GM19372 (cell line): ENCODE data around the gene AFAP1L2.

ENCODE experiments used
- ATAC-seq: cut with Tn5 transposase; IDR thresholded peaks from one replicate; pipeline ENCODE4 v1.9.1; 2021; ENCODE audit warnings: mild to moderate bottlenecking, low read depth, moderate library complexity; ENCODE audit not compliant: unreplicated experiment

AFAP1L2 gene

GRCh38 chr10:114278884-114279191 lies 125.5 kb downstream of the AFAP1L2 start:
- no peak for ATAC-seq

DNA sequence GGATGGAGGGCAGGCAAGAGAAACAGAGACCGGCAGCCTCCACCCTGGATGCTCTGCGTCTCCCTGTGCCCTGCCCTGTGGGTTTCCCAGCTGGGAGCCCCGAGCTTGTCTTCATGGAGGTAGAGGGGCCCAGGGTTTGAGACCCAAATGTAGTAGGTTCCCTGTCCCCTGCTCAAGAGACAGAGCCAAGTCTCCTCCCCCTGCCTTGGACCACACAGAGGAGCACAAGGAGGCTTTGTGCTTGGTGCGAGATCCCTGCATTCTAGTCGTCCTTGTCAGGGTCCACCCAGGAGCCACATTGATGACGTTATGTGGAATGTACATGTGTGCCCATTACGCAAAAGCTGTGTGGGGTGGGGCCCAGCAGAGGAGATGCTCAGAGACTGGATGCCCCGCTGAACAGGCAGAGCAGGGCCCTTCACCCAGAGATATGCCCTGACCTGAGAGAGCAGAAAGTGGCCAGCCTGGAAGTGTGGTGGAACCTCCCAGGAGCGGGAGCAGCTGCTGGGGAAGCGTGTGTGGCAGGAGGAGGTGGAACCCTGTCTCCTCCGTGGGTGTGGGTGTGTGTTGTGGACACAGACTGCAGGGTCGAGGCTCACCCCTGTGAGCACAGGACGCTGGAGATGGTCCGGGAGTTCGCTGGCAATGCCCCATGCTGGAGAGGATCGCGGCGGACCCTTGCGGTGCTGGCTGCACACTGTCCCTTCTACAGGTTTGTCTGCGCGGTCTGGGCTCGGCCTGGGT lies 126.0 kb downstream of the AFAP1L2 start:
- no peak for ATAC-seq

GRCh38 chr10:114276671-114277070 lies 127.6 kb downstream of the AFAP1L2 start:
- ATAC-seq, result no peak

GRCh38 chr10:114276066-114276465 lies 128.2 kb downstream of the AFAP1L2 start:
- no peak for ATAC-seq

DNA sequence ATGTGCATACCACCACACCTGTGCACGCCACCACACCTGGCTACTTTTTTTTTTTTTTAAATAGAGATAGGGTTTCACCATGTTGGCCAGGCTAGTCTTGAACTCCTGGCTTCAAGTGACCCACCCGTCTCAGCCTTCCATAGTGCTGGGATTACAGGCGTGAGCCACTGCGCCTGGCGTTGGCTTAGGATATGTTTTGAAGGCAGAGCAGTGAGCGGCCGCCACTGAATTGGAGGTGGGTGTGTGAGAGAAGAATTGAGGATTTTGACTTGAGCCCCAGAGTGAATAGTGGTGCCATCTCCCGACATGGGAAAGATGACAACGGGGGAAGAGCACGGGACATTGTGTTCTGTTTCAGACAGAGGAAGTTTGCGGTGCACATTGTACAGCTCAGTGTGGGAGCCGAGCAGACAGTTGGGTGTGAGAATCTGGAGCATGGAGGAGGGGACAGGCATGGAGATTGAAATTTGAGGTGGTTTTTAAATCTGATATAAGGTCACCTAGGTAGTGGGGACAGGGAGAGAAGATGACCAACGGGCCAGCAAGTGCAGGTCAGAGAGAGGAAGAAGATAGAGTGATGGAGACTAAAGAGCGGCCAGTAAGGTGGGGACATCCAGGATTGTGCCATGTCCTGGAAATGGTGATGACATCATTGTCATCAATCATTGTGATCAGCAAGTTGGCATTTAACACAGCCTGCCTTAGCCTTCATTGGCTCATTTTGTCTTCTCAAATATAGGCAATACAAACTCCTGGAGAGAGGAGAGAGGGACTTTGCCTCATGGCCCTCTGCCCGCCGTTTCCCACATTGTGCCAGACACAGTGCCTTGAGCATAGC lies 129.5 kb downstream of the AFAP1L2 start:
- no peak for ATAC-seq

DNA sequence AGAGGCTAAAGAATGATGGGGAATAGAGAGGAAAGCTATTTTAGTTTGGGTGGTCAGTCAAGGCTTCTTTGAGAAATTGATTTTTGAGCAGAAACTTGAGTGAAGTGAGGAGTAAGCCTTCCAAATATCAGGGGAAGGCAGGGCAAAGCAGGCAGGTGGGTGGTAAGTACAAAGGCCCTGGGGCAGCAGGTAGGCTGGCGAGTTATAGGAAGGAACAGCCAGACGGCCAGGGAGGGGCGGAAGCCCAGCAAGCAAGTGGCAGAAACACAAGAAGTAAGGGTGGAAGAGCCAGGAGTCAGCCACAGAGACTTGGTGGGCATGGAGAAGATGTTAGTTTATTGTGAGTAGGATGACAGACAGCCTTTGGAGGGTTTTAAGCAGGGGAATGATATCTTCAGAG lies 130.4 kb downstream of the AFAP1L2 start:
- ATAC-seq, result no peak

DNA sequence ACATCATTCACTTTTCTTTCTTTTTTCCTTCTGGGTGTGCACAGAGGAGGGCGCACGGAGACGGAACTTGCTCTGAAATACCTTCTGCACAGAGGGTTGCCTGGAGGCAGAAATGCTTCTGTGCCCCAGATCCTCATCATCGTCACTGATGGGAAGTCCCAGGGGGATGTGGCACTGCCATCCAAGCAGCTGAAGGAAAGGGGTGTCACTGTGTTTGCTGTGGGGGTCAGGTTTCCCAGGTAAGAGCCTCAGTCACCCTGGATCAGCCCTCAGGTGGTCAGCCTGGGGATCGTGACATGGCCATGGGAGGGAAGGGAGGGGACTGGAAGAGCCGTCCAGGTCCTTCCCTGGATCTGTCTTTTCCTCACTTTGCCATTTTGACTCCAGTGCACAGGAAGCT lies 131.6 kb downstream of the AFAP1L2 start:
- ATAC-seq, result no peak

GRCh38 chr10:114271779-114272167 lies 132.5 kb downstream of the AFAP1L2 start:
- no peak for ATAC-seq

DNA sequence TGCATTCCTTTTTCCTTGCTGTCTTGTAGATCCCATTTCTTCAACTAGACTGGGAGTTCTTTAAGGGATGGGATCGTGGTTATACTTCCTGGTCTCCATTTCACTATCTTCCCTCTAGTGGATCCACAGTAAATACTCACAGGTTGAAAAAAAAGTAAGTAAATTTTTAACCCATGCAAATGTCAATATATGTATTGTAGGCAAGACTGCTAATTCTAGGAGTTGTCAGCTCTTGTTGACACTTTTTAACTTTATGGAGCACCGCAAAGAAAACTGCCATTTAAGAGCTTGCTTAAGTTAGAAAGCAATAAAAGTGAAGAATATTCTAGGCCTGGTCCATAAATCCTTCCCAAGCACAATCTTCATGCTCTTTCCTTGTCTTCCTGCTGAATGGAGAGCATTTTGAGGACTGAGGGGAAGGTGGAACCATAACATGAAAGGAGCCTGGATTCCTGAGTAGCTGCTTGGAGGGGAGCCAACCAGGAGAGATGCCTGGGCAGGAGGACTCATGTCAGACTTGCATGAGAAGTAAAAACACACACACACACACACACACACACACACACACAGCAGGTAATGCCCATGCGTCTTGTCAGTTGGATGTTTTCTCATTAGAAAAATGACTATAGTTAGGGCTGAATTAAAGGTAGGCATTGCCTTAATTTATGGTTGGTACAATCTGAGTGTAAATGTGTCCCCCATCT lies 133.1 kb downstream of the AFAP1L2 start:
- ATAC-seq, result no peak

- ATAC-seq, result no peak
Measured at GRCh38 chr10:114266521-114266920, 137.8 kb downstream of the AFAP1L2 start.

DNA sequence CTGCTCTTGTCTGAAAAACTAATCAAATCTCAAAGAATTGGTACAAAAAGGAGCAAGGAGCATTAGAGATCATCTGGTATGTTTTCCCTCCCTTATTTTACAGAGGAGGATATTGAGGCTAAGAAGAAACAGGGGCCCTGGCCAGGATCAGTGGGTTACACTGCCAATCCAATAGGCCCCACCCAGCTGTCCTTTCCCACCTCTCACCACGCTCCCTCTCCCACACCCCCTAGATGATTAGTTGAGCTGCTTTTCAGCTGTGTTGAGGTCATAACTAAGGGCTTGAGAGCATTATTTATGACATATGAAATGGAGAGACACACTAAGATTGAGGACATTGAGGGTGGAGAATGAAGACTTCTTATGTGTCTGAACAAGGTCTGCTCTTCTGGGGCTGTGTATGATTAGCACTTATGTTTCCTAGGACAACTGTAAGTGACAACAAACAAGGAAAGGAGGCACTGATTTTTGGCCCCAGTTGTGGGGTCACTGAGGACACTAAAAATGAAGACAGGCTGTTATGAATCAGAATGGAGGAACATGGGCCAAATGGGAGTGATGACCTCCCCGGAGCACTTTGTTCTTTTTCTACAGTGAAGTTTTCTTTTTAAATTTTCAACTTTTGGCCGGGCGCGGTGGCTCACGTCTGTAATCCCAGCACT lies 138.8 kb downstream of the AFAP1L2 start:
- no peak for ATAC-seq

GRCh38 chr10:114262496-114262895 lies 141.8 kb downstream of the AFAP1L2 start:
- ATAC-seq, result no peak

DNA sequence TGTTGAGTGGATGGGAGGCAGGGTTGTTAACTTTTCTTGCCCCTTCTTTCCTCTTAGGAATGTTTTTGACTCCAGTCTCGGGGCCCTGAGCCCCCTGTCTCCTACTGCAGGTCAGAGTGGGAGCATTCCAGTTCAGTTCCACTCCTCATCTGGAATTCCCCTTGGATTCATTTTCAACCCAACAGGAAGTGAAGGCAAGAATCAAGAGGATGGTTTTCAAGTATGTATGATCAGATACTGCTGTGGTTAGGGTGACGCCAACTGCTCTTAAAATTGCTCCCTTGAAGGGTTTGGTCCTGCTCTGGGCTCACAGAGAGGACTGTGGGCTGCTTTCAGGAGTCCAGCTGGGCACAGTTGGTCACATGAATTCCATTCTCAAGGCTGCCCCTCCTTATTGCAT lies 143.2 kb downstream of the AFAP1L2 start:
- ATAC-seq, result no peak

GRCh38 chr10:114260366-114260765 lies 143.9 kb downstream of the AFAP1L2 start:
- no peak for ATAC-seq

GRCh38 chr10:114259824-114260223 lies 144.5 kb downstream of the AFAP1L2 start:
- ATAC-seq, result no peak

GRCh38 chr10:114258274-114258840 lies 145.9 kb downstream of the AFAP1L2 start:
- ATAC-seq, result no peak

DNA sequence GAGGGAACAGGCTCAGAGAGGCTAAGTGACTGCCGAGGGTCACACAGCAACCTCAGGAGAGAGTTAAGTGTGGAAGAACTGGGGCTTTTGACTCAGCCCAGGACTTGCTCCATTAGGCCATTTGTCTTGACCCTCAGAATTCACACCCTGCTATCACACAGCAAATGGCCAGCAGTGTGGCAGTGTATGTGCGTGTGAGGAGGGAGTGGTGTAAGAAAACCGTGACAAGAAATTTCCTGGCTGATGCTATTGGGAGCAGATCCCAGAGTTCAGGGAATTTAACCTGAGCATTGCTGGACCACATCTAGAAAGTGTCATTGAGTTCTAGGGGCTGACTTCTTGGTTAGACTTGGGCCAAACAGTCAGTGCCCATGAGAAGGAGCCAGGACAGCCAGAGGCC lies 146.8 kb downstream of the AFAP1L2 start:
- no peak for ATAC-seq

GRCh38 chr10:114256822-114257221 lies 147.5 kb downstream of the AFAP1L2 start:
- no peak for ATAC-seq

DNA sequence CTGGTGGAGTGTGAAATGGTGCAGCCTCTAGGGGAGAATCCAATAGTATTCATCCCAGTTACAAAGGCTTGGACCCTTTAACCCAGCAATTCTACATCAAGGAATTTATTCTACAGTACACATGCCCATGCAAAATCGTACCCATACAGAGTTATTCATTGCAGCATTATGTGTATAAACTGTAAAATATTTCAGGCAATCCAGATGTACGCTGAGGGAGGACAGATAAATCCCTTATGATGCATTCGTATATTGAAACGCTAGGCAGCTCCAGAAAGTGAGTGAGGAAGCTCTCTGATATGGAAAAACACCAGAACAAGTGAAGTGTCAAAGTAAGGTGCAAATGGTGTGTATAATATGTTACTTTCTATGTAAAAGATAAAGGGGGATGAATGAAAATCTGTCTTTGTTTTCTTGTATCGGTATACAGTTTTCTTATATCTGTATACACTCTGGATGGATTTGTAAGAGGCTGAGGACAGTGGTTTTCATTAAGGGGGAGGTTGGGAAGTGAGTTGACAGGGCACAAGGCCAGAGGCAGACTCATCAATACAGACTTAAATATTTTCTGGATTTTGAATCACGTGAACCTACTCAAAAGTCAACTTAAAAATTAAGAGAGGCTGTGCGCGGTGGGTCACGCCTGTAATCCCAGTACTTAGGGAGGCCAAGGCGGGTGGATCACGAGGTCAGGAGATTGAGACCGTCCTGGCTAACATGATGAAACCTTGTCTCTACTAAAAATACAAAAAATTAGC lies 148.1 kb downstream of the AFAP1L2 start:
- no peak for ATAC-seq

- no peak for ATAC-seq
Measured at GRCh38 chr10:114255227-114255626, 149.1 kb downstream of the AFAP1L2 start.
